ENCODE measurements around the gene NACC2.

Gene NACC2

GRCh38 chr9:135988493-135988892, 106.6 kb downstream of the NACC2 start:
- Histone ChIP-seq H3K9ac (ENCODE audit: low read depth in 1 of 2, low read length in 2 of 2) (no peak overlapping the region), H3K36me3 (ENCODE audit: control insufficient read depth in 2 of 2, insufficient read depth in 2 of 2, low read length in 2 of 2) (no peaks in the 10 kb centered on the region), H3K27ac (ENCODE audit: low read depth in 2 of 2, low read length in 2 of 2) (no peak overlapping the region), H3K4me3 (ENCODE audit: low read length in 2 of 2) (no peak overlapping the region), H3K27me3 (ENCODE audit: control insufficient read depth in 2 of 2, insufficient read depth in 2 of 2, low read length in 2 of 2) (peaks cover 2 to 5% of the 10 kb centered on the region in 2 donors), H3K4me1 (ENCODE audit: control insufficient read depth in 2 of 2, insufficient read depth in 2 of 2, low read length in 2 of 2) (peaks cover 16 to 17% of the 10 kb centered on the region in 2 donors), H3K9me3 (ENCODE audit: control insufficient read depth in 2 of 2, low read length in 2 of 2) (no peaks in the 10 kb centered on the region)

GRCh38 chr9:135987838-135988404, 107.2 kb downstream of the NACC2 start:
- Histone ChIP-seq H3K9ac (ENCODE audit: low read depth in 1 of 2, low read length in 2 of 2) (no peak overlapping the region), H3K36me3 (ENCODE audit: control insufficient read depth in 2 of 2, insufficient read depth in 2 of 2, low read length in 2 of 2) (no peaks in the 10 kb centered on the region), H3K27ac (ENCODE audit: low read depth in 2 of 2, low read length in 2 of 2) (no peak overlapping the region), H3K4me1 (ENCODE audit: control insufficient read depth in 2 of 2, insufficient read depth in 2 of 2, low read length in 2 of 2) (peaks cover 11 to 14% of the 10 kb centered on the region in 2 donors), H3K27me3 (ENCODE audit: control insufficient read depth in 2 of 2, insufficient read depth in 2 of 2, low read length in 2 of 2) (peaks cover 2 to 5% of the 10 kb centered on the region in 2 donors), H3K9me3 (ENCODE audit: control insufficient read depth in 2 of 2, low read length in 2 of 2) (no peaks in the 10 kb centered on the region), H3K4me3 (ENCODE audit: low read length in 2 of 2) (no peak overlapping the region)

- Histone ChIP-seq H3K4me3 (ENCODE audit: low read length in 2 of 2) (no peak overlapping the region), H3K27me3 (ENCODE audit: control insufficient read depth in 2 of 2, insufficient read depth in 2 of 2, low read length in 2 of 2) (peaks cover 2 to 5% of the 10 kb centered on the region in 2 donors), H3K4me1 (ENCODE audit: control insufficient read depth in 2 of 2, insufficient read depth in 2 of 2, low read length in 2 of 2) (peaks cover 0 to 6% of the 10 kb centered on the region in 2 donors), H3K9me3 (ENCODE audit: control insufficient read depth in 2 of 2, low read length in 2 of 2) (no peaks in the 10 kb centered on the region), H3K36me3 (ENCODE audit: control insufficient read depth in 2 of 2, insufficient read depth in 2 of 2, low read length in 2 of 2) (no peaks in the 10 kb centered on the region), H3K9ac (ENCODE audit: low read depth in 1 of 2, low read length in 2 of 2) (no peak overlapping the region), H3K27ac (ENCODE audit: low read depth in 2 of 2, low read length in 2 of 2) (no peak overlapping the region)
These were observed 108.5 kb downstream of the NACC2 start for GRCh38 chr9:135986605-135987004.

GRCh38 chr9:135985889-135986288, 109.2 kb downstream of the NACC2 start:
- no peak overlapping the region for H3K4me3 ChIP-seq (ENCODE audit: low read length in 2 of 2)
- no peaks in the 10 kb centered on the region for H3K36me3 ChIP-seq (ENCODE audit: control insufficient read depth in 2 of 2, insufficient read depth in 2 of 2, low read length in 2 of 2)
- H3K27ac ChIP-seq (ENCODE audit: low read depth in 2 of 2, low read length in 2 of 2): no peak overlapping the region
- peaks cover 2 to 5% of the 10 kb centered on the region in 2 donors for H3K27me3 ChIP-seq (ENCODE audit: control insufficient read depth in 2 of 2, insufficient read depth in 2 of 2, low read length in 2 of 2)
- H3K9me3 ChIP-seq (ENCODE audit: control insufficient read depth in 2 of 2, low read length in 2 of 2): no peaks in the 10 kb centered on the region
- H3K9ac ChIP-seq (ENCODE audit: low read depth in 1 of 2, low read length in 2 of 2): no peak overlapping the region
- peaks cover 0 to 6% of the 10 kb centered on the region in 2 donors for H3K4me1 ChIP-seq (ENCODE audit: control insufficient read depth in 2 of 2, insufficient read depth in 2 of 2, low read length in 2 of 2)

GRCh38 chr9:135985459-135985774, 109.7 kb downstream of the NACC2 start:
- no peak overlapping the region for H3K4me3 ChIP-seq (ENCODE audit: low read length in 2 of 2)
- peaks cover 2 to 5% of the 10 kb centered on the region in 2 donors for H3K27me3 ChIP-seq (ENCODE audit: control insufficient read depth in 2 of 2, insufficient read depth in 2 of 2, low read length in 2 of 2)
- no peaks in the 10 kb centered on the region for H3K9me3 ChIP-seq (ENCODE audit: control insufficient read depth in 2 of 2, low read length in 2 of 2)

GRCh38 chr9:135984072-135984710, 110.9 kb downstream of the NACC2 start:
- no peak overlapping the region for H3K27ac ChIP-seq (ENCODE audit: low read depth in 2 of 2, low read length in 2 of 2)
- no peaks in the 10 kb centered on the region for H3K9me3 ChIP-seq (ENCODE audit: control insufficient read depth in 2 of 2, low read length in 2 of 2)
- H3K36me3 ChIP-seq (ENCODE audit: control insufficient read depth in 2 of 2, insufficient read depth in 2 of 2, low read length in 2 of 2): no peaks in the 10 kb centered on the region
- H3K4me3 ChIP-seq (ENCODE audit: low read length in 2 of 2): no peak overlapping the region
- H3K9ac ChIP-seq (ENCODE audit: low read depth in 1 of 2, low read length in 2 of 2): no peak overlapping the region
- H3K27me3 ChIP-seq (ENCODE audit: control insufficient read depth in 2 of 2, insufficient read depth in 2 of 2, low read length in 2 of 2): peaks cover under 1 to 2% of the 10 kb centered on the region in 2 donors
- H3K4me1 ChIP-seq (ENCODE audit: control insufficient read depth in 2 of 2, insufficient read depth in 2 of 2, low read length in 2 of 2): no peaks in the 10 kb centered on the region

More at GRCh38 chr9:135985459-135985774, 109.7 kb downstream of the NACC2 start:
- Histone ChIP-seq H3K9ac (ENCODE audit: low read depth in 1 of 2, low read length in 2 of 2) (no peak overlapping the region), H3K36me3 (ENCODE audit: control insufficient read depth in 2 of 2, insufficient read depth in 2 of 2, low read length in 2 of 2) (no peaks in the 10 kb centered on the region), H3K27ac (ENCODE audit: low read depth in 2 of 2, low read length in 2 of 2) (no peak overlapping the region), H3K4me1 (ENCODE audit: control insufficient read depth in 2 of 2, insufficient read depth in 2 of 2, low read length in 2 of 2) (peaks cover 0 to 5% of the 10 kb centered on the region in 2 donors)

GRCh38 chr9:135983208-135984071, 111.6 kb downstream of the NACC2 start:
- Histone ChIP-seq H3K4me3 (ENCODE audit: low read length in 2 of 2) (no peak overlapping the region), H3K4me1 (ENCODE audit: control insufficient read depth in 2 of 2, insufficient read depth in 2 of 2, low read length in 2 of 2) (no peaks in the 10 kb centered on the region), H3K27ac (ENCODE audit: low read depth in 2 of 2, low read length in 2 of 2) (no peak overlapping the region), H3K36me3 (ENCODE audit: control insufficient read depth in 2 of 2, insufficient read depth in 2 of 2, low read length in 2 of 2) (no peaks in the 10 kb centered on the region), H3K27me3 (ENCODE audit: control insufficient read depth in 2 of 2, insufficient read depth in 2 of 2, low read length in 2 of 2) (peaks cover 0 to 5% of the 10 kb centered on the region in 2 donors), H3K9me3 (ENCODE audit: control insufficient read depth in 2 of 2, low read length in 2 of 2) (no peaks in the 10 kb centered on the region), H3K9ac (ENCODE audit: low read depth in 1 of 2, low read length in 2 of 2) (no peak overlapping the region)

- Histone ChIP-seq H3K27me3 (ENCODE audit: control insufficient read depth in 2 of 2, insufficient read depth in 2 of 2, low read length in 2 of 2) (peaks cover 0 to 5% of the 10 kb centered on the region in 2 donors), H3K36me3 (ENCODE audit: control insufficient read depth in 2 of 2, insufficient read depth in 2 of 2, low read length in 2 of 2) (no peaks in the 10 kb centered on the region), H3K9me3 (ENCODE audit: control insufficient read depth in 2 of 2, low read length in 2 of 2) (no peaks in the 10 kb centered on the region), H3K4me3 (ENCODE audit: low read length in 2 of 2) (no peak overlapping the region), H3K27ac (ENCODE audit: low read depth in 2 of 2, low read length in 2 of 2) (no peak overlapping the region), H3K4me1 (ENCODE audit: control insufficient read depth in 2 of 2, insufficient read depth in 2 of 2, low read length in 2 of 2) (no peaks in the 10 kb centered on the region), H3K9ac (ENCODE audit: low read depth in 1 of 2, low read length in 2 of 2) (no peak overlapping the region)
These were observed 112.4 kb downstream of the NACC2 start for GRCh38 chr9:135982499-135983207.

- Histone ChIP-seq H3K27ac (ENCODE audit: low read depth in 2 of 2, low read length in 2 of 2) (no peak overlapping the region), H3K4me1 (ENCODE audit: control insufficient read depth in 2 of 2, insufficient read depth in 2 of 2, low read length in 2 of 2) (no peaks in the 10 kb centered on the region), H3K36me3 (ENCODE audit: control insufficient read depth in 2 of 2, insufficient read depth in 2 of 2, low read length in 2 of 2) (no peaks in the 10 kb centered on the region), H3K9me3 (ENCODE audit: control insufficient read depth in 2 of 2, low read length in 2 of 2) (no peaks in the 10 kb centered on the region), H3K27me3 (ENCODE audit: control insufficient read depth in 2 of 2, insufficient read depth in 2 of 2, low read length in 2 of 2) (peaks cover 2 to 5% of the 10 kb centered on the region in 2 donors), H3K4me3 (ENCODE audit: low read length in 2 of 2) (no peak overlapping the region), H3K9ac (ENCODE audit: low read depth in 1 of 2, low read length in 2 of 2) (no peak overlapping the region)
These were observed 114.0 kb downstream of the NACC2 start for GRCh38 chr9:135980926-135981630.
